HCT116 (cell line): ENCODE measurements around the gene NAGK. TPM values are rescaled to one million over a fixed set of nuclear protein-coding genes. Genes with fewer than 3 reads are reported as not detected.

Experiments used
- ATAC-seq: fragments of 200-7000 bp; cut with Tn5 transposase; 2 replicates; pipeline ENCODE4 v1.9.1; 2020; ENCODE audit warnings: mild to moderate bottlenecking, moderate library complexity
- BruUV-seq: library from RNA; stranded (reverse); fragments of 400-500 nt; replicated peaks from 2 replicates; lab custom pipeline; 2021; lab: Mats Ljungman, UMichigan
- CTCF ChIA-PET: fragments of 300-600 bp; sonication (Branson Sonifier 250); formaldehyde crosslinking; loops from one replicate; lab custom pipeline; 2021; ENCODE audit warnings: antibody characterized with exemption; lab: Charles Lee
- POLR2A ChIA-PET: fragments of 300-600, 350-600 bp; sonication (Branson Sonifier 250); formaldehyde crosslinking; loops from one replicate; lab custom pipeline; 2021; ENCODE audit warnings: antibody characterized with exemption; lab: Charles Lee
- RAD21 ChIA-PET, 2 experiments: fragments of 300-600 bp; sonication (Branson Sonifier 250); formaldehyde crosslinking; loops; one replicate each; lab custom pipeline; 2023; ENCODE audit warnings: low total read pairs in 2 of 2; ENCODE audit not compliant: uncharacterized antibody in 2 of 2, unreplicated experiment in 2 of 2, low non-redundant PET in 1 of 2; lab: Charles Lee
- DNase-seq: peaks from one replicate; pipeline ENCODE4 v3.0.0-alpha.2; 2010; ENCODE audit warnings: low read depth, low spot score
- H2AFZ ChIP-seq: fragments of 200-600 bp; shearing (Covaris generic), sonication (generic); 2 replicates; pipeline ENCODE4 v1.6.1; 2017; ENCODE audit warnings: low read depth, mixed run types, mixed read lengths, antibody characterized with exemption, low read length; ENCODE audit not compliant: poor library complexity, severe bottlenecking
- H3K27ac ChIP-seq: 2 replicates; pipeline ENCODE4 v1.5.1; 2012; ENCODE audit warnings: low read depth, low read length
- H3K27me3 ChIP-seq: fragments of 200-600 bp; sonication (generic); 2 replicates; pipeline ENCODE4 v1.6.1; 2016; ENCODE audit warnings: mixed run types, low read length, mixed read lengths; ENCODE audit not compliant: insufficient read depth
- H3K36me3 ChIP-seq, 2 experiments: fragments of 200-500 bp in 1 of 2; fragments of 200-600 bp in 1 of 2; sonication (Bioruptor generic) in 1 of 2; sonication (generic) in 1 of 2; 2 replicates each; pipeline versions ENCODE4 v1.5.1 to v1.6.1; 2014 to 2016; ENCODE audit warnings: low read length in 2 of 2, inconsistent platforms in 1 of 2, mixed read lengths in 1 of 2, mixed run types in 1 of 2; ENCODE audit not compliant: insufficient read depth in 2 of 2, control insufficient read depth in 1 of 2
- H3K4me1 ChIP-seq, 2 experiments: fragments of 200-600 bp in 1 of 2; sonication (generic) in 1 of 2; 2 replicates each; pipeline versions ENCODE4 v1.5.1 to v1.6.1; 2012 to 2017; ENCODE audit warnings: low read length in 2 of 2, inconsistent platforms in 1 of 2, mild to moderate bottlenecking in 1 of 2, mixed read lengths in 1 of 2, mixed run types in 1 of 2, moderate library complexity in 1 of 2; ENCODE audit not compliant: insufficient read depth in 2 of 2, control insufficient read depth in 1 of 2
- H3K4me2 ChIP-seq: fragments of 200-600 bp; sonication (generic); 2 replicates; pipeline ENCODE4 v1.6.1; 2017; ENCODE audit warnings: mixed run types, low read length, mixed read lengths
- H3K4me3 ChIP-seq, 2 experiments: fragments of 200-600 bp in 1 of 2; sonication (generic) in 1 of 2; replicated peaks in 1 of 2; 2 replicates each; pipeline ENCODE4 v1.5.1; 2011 to 2016; ENCODE audit warnings: low read length in 2 of 2, control low read depth in 1 of 2, low read depth in 1 of 2, mild to moderate bottlenecking in 1 of 2, mixed read lengths in 1 of 2, mixed run types in 1 of 2
- H3K79me2 ChIP-seq: fragments of 200-600 bp; sonication (generic); 2 replicates; pipeline ENCODE4 v1.6.1; 2017; ENCODE audit warnings: mild to moderate bottlenecking, mixed run types, low read length, moderate library complexity, mixed read lengths; ENCODE audit not compliant: insufficient read depth
- H3K9ac ChIP-seq: fragments of 200-600 bp; sonication (generic); 2 replicates; pipeline ENCODE4 v1.6.1; 2016; ENCODE audit warnings: low read length, mixed read lengths
- H3K9me2 ChIP-seq: fragments of 200-600 bp; sonication (generic), shearing (Covaris generic); 2 replicates; pipeline ENCODE4 v1.6.1; 2017; ENCODE audit warnings: mixed run types, mild to moderate bottlenecking, moderate library complexity; ENCODE audit not compliant: insufficient read depth
- H3K9me3 ChIP-seq, 2 experiments: fragments of 200-500 bp in 1 of 2; fragments of 200-600 bp in 1 of 2; sonication (Bioruptor generic) in 1 of 2; sonication (generic) in 1 of 2; 2 replicates each; pipeline ENCODE4 v1.6.1; 2014 to 2017; ENCODE audit warnings: low read length in 2 of 2, mixed read lengths in 2 of 2, inconsistent platforms in 1 of 2, low read depth in 1 of 2, mild to moderate bottlenecking in 1 of 2, mixed run types in 1 of 2, moderate library complexity in 1 of 2; ENCODE audit not compliant: control insufficient read depth in 1 of 2, insufficient read depth in 1 of 2
- H4K20me1 ChIP-seq: fragments of 200-600 bp; sonication (generic), shearing (Covaris generic); 2 replicates; pipeline ENCODE4 v1.6.1; 2017; ENCODE audit warnings: mixed run types, mild to moderate bottlenecking, moderate library complexity; ENCODE audit not compliant: insufficient read depth
- ATF3 ChIP-seq: IDR thresholded peaks from 2 replicates; pipeline ENCODE4 v1.6.1; 2012
- CBX3 ChIP-seq: IDR thresholded peaks from 2 replicates; pipeline ENCODE4 v1.6.1; 2012; ENCODE audit warnings: low read depth
- CEBPB ChIP-seq: IDR thresholded peaks from 2 replicates; pipeline ENCODE4 v1.6.1; 2012; ENCODE audit warnings: low read depth
- CTCF ChIP-seq, 3 experiments: fragments of 200-600 bp in 1 of 3; sonication (generic) in 1 of 3; IDR thresholded peaks in 2 of 3; conservative IDR thresholded peaks in 1 of 3; 2 replicates each; pipeline ENCODE4 v1.5.1; 2012 to 2017; ENCODE audit warnings: low read depth in 2 of 3, low read length in 2 of 3, antibody characterized with exemption in 1 of 3, borderline replicate concordance in 1 of 3, control low read depth in 1 of 3, mild to moderate bottlenecking in 1 of 3, mixed read lengths in 1 of 3, mixed run types in 1 of 3, moderate library complexity in 1 of 3; ENCODE audit not compliant: insufficient read depth in 1 of 3
- EGR1 ChIP-seq: IDR thresholded peaks from 2 replicates; pipeline ENCODE4 v1.6.1; 2012; ENCODE audit warnings: low read depth
- ELF1 ChIP-seq: IDR thresholded peaks from 2 replicates; pipeline ENCODE4 v1.6.1; 2012; ENCODE audit warnings: low read depth, borderline replicate concordance
- EZH2 ChIP-seq: fragments of 200-600 bp; sonication (generic); IDR thresholded peaks from 2 replicates; pipeline ENCODE4 v1.6.1; 2017; ENCODE audit warnings: antibody characterized with exemption, mixed run types
- FOSL1 ChIP-seq: IDR thresholded peaks from 2 replicates; pipeline ENCODE4 v1.6.1; 2012; ENCODE audit warnings: low read depth
- JUND ChIP-seq: IDR thresholded peaks from 2 replicates; pipeline ENCODE4 v1.6.1; 2012
- POLR2AphosphoS5 ChIP-seq: IDR thresholded peaks from 2 replicates; pipeline ENCODE4 v1.6.1; 2011; ENCODE audit warnings: mild to moderate bottlenecking, low read depth, low read length, moderate library complexity
- RAD21 ChIP-seq: IDR thresholded peaks from 2 replicates; pipeline ENCODE4 v1.6.1; 2012; ENCODE audit warnings: low read depth, mild to moderate bottlenecking
- REST ChIP-seq: IDR thresholded peaks from 2 replicates; pipeline ENCODE4 v1.6.1; 2012; ENCODE audit warnings: low read depth
- SIN3A ChIP-seq: IDR thresholded peaks from 2 replicates; pipeline ENCODE4 v1.6.1; 2012; ENCODE audit warnings: low read depth
- SP1 ChIP-seq: IDR thresholded peaks from 2 replicates; pipeline ENCODE4 v1.6.1; 2012; ENCODE audit warnings: low read depth
- TCF7L2 ChIP-seq: IDR thresholded peaks from 2 replicates; pipeline ENCODE4 v1.7.0; 2011; ENCODE audit warnings: borderline replicate concordance, inconsistent platforms; ENCODE audit not compliant: insufficient read depth, insufficient read length; ENCODE audit errors: extremely low read depth
- ZFX ChIP-seq: fragments of 450-650 bp; IDR thresholded peaks from 2 replicates; pipeline ENCODE4 v1.6.1; 2017
- ZNF274 ChIP-seq: fragments of 200-500 bp; sonication (Bioruptor generic); IDR thresholded peaks from 2 replicates; pipeline ENCODE4 v1.6.1; 2014; ENCODE audit warnings: mild to moderate bottlenecking, low read depth, low read length, inconsistent platforms
- intact Hi-C: fragments of 100-400 bp; cut with micrococcal nuclease; formaldehyde crosslinking; loops from 2 replicates; pipeline ENCODE4 v1.10.0; 2022
- total RNA-seq: library from RNA; stranded (reverse); gene quantifications from one replicate; pipeline ENCODE4 v1.2.1, GENCODE V29; 2021; ENCODE audit not compliant: unreplicated experiment
- TF ChIP-seq, protein P1 (sequence below): IDR thresholded peaks from 2 replicates; pipeline ENCODE4 v1.6.1; 2011; ENCODE audit warnings: mild to moderate bottlenecking, low read length, moderate library complexity; ENCODE audit not compliant: insufficient replicate concordance; ENCODE audit errors: extremely low read depth
- TF ChIP-seq, protein P2 (sequence below): IDR thresholded peaks from 2 replicates; pipeline ENCODE4 v1.6.1; 2012

NAGK gene
- total RNA-seq, 1 experiment from 2014 or later, result 36.8 TPM

DNA sequence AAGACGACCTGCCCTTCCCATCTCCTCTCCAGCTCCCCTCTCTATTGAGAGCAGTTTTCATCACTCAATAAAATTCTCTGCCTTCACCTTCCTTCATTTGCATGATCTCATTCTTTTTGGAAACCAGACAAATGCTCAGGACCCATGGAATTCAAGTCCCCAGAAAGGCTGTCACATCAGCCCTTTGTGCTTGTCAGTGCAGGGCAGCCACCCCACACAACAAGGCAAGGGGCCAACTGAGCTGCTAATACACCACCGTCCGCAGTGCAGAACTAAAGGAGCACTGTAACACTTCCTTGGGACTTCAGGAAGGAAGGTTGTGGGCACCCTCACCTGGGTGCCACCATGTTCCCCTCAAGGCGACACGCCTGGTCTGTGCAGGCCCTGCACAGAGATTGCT lies 35.4 kb downstream of the NAGK start:
- H3K79me2 ChIP-seq, result no peaks in the 10 kb centered on the region
- no peak overlapping the region for H3K4me2 ChIP-seq
- intact Hi-C loops, result no loop called here
- no peak for ATAC-seq
- POLR2A ChIA-PET, result no interaction called here
- H3K27me3 ChIP-seq, result no peaks in the 10 kb centered on the region
- peaks cover 0 to 2% of the 10 kb centered on the region in 2 experiments; a peak in 1 of 4 replicates for H3K4me1 ChIP-seq
- no peaks in the 10 kb centered on the region for H3K36me3 ChIP-seq
- RAD21 ChIA-PET, result no interaction called here
- TF ChIP-seq CBX3, result no peak
- TF ChIP-seq REST, result no peak
- no peak for TF ChIP-seq JUND
- TF ChIP-seq SIN3A, result no peak
- TF ChIP-seq ZNF274, result no peak
- TF ChIP-seq RAD21, result no peak
- no peak for TF ChIP-seq CEBPB
- TF ChIP-seq FOSL1, result no peak
- TF ChIP-seq, protein P1, sequence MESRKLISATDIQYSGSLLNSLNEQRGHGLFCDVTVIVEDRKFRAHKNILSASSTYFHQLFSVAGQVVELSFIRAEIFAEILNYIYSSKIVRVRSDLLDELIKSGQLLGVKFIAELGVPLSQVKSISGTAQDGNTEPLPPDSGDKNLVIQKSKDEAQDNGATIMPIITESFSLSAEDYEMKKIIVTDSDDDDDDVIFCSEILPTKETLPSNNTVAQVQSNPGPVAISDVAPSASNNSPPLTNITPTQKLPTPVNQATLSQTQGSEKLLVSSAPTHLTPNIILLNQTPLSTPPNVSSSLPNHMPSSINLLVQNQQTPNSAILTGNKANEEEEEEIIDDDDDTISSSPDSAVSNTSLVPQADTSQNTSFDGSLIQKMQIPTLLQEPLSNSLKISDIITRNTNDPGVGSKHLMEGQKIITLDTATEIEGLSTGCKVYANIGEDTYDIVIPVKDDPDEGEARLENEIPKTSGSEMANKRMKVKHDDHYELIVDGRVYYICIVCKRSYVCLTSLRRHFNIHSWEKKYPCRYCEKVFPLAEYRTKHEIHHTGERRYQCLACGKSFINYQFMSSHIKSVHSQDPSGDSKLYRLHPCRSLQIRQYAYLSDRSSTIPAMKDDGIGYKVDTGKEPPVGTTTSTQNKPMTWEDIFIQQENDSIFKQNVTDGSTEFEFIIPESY, result no peak
- no peak for TF ChIP-seq ELF1
- no peak for TF ChIP-seq ZFX
- no peak for TF ChIP-seq SP1
- no peak for TF ChIP-seq EZH2
- no peak for TF ChIP-seq EGR1
- no peak for TF ChIP-seq POLR2AphosphoS5
- no peak for TF ChIP-seq TCF7L2
- TF ChIP-seq, protein P2, sequence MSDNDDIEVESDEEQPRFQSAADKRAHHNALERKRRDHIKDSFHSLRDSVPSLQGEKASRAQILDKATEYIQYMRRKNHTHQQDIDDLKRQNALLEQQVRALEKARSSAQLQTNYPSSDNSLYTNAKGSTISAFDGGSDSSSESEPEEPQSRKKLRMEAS, result no peak
- TF ChIP-seq ATF3, result no peak
- no peak for TF ChIP-seq CTCF (IDR thresholded peaks at IDR 0.05 in 2 of 3, conservative IDR thresholded peaks at IDR 0.05 in 1 of 3; ENCODE audit: borderline replicate concordance in 1 of 3, insufficient read depth in 1 of 3, low read depth in 2 of 3, low read length in 2 of 3)
- H3K9me3 ChIP-seq, result no peaks in the 10 kb centered on the region
- no peak overlapping the region for H3K27ac ChIP-seq
- DNase-seq, result no peak
- no TSS peak for BruUV-seq
- no peak overlapping the region for H3K4me3 ChIP-seq
- no peak overlapping the region for H3K9ac ChIP-seq
- no peaks in the 10 kb centered on the region for H4K20me1 ChIP-seq
- no peaks in the 10 kb centered on the region for H3K9me2 ChIP-seq
- CTCF ChIA-PET, result no interaction called here
- H2AFZ ChIP-seq, result no peak overlapping the region
